PC-9 (cell line): ENCODE data around the gene PIWIL4. TPM values are rescaled to one million over a fixed set of nuclear protein-coding genes. Genes with fewer than 3 reads are reported as not detected.

Experiments used
- BruUV-seq: library from RNA; stranded (reverse); fragments of 400-500 nt; replicated peaks from 2 replicates; lab custom pipeline; 2021; lab: Mats Ljungman, UMichigan
- CTCF ChIA-PET: fragments of 300-600 bp; sonication (Branson Sonifier 250); formaldehyde crosslinking; loops from one replicate; lab custom pipeline; 2022; ENCODE audit warnings: antibody characterized with exemption; lab: Charles Lee
- POLR2A ChIA-PET: fragments of 300-600 bp; sonication (Branson Sonifier 250); formaldehyde crosslinking; loops from one replicate; lab custom pipeline; 2022; ENCODE audit warnings: antibody characterized with exemption; ENCODE audit not compliant: unreplicated experiment; lab: Charles Lee
- DNase-seq, 2 experiments: peaks; one replicate each; pipeline versions ENCODE4 v3.0.0 to v3.0.0-alpha.2; 2015 to 2022; ENCODE audit warnings: mixed read lengths in 1 of 2
- H2AFZ ChIP-seq: fragments of 200-600 bp; sonication (generic); 2 replicates; pipeline ENCODE4 v1.8.1; 2017; ENCODE audit warnings: antibody characterized with exemption
- H3F3A ChIP-seq: fragments of 200-600 bp; sonication (generic); 2 replicates; pipeline ENCODE4 v1.8.1; 2017; ENCODE audit warnings: antibody characterized with exemption, mild to moderate bottlenecking, low read depth; ENCODE audit not compliant: insufficient read depth
- H3K27ac ChIP-seq: fragments of 200-600 bp; sonication (generic); 2 replicates; pipeline ENCODE4 v1.6.1; 2016; ENCODE audit warnings: mixed run types
- H3K27me3 ChIP-seq: fragments of 200-600 bp; sonication (generic); 2 replicates; pipeline ENCODE4 v1.6.1; 2016; ENCODE audit warnings: low read depth, mixed run types; ENCODE audit not compliant: insufficient read depth
- H3K36me3 ChIP-seq: fragments of 200-600 bp; sonication (generic); 2 replicates; pipeline ENCODE4 v1.6.1; 2016; ENCODE audit warnings: low read depth, mixed run types
- H3K4me1 ChIP-seq: fragments of 200-600 bp; sonication (generic); replicated peaks from 2 replicates; pipeline ENCODE4 v1.6.1; 2016; ENCODE audit warnings: mixed run types; ENCODE audit not compliant: insufficient read depth
- H3K4me2 ChIP-seq: fragments of 200-600 bp; sonication (generic); 2 replicates; pipeline ENCODE4 v1.6.1; 2017; ENCODE audit warnings: mixed run types
- H3K4me3 ChIP-seq: fragments of 200-600 bp; sonication (generic); 2 replicates; pipeline ENCODE4 v1.6.1; 2016; ENCODE audit warnings: mixed run types
- H3K79me2 ChIP-seq: fragments of 200-600 bp; sonication (generic); 2 replicates; pipeline ENCODE4 v1.6.1; 2017; ENCODE audit warnings: low read depth, mixed run types
- H3K9me2 ChIP-seq: fragments of 200-600 bp; sonication (generic); 2 replicates; pipeline ENCODE4 v1.8.1; 2017; ENCODE audit warnings: mild to moderate bottlenecking; ENCODE audit not compliant: insufficient read depth
- H3K9me3 ChIP-seq: fragments of 200-600 bp; sonication (generic); 2 replicates; pipeline ENCODE4 v1.8.1; 2016; ENCODE audit warnings: low read depth; ENCODE audit not compliant: insufficient read depth
- H4K20me1 ChIP-seq: fragments of 200-600 bp; sonication (generic); 2 replicates; pipeline ENCODE4 v1.8.1; 2017; ENCODE audit not compliant: insufficient read depth
- EZH2 ChIP-seq: fragments of 200-600 bp; sonication (generic); IDR thresholded peaks from 2 replicates; pipeline ENCODE4 v1.8.0; 2017; ENCODE audit warnings: antibody characterized with exemption, low read depth
- intact Hi-C: fragments of 100-400 bp; cut with micrococcal nuclease; formaldehyde crosslinking; loops from one replicate; pipeline ENCODE4 v1.10.0; 2022; ENCODE audit not compliant: unreplicated experiment
- total RNA-seq: library from RNA; stranded (reverse); gene quantifications from 2 replicates; pipeline ENCODE4 v1.2.3, GENCODE V29; 2021
- TF ChIP-seq, protein P1 (sequence below): fragments of 200-600 bp; sonication (generic); conservative IDR thresholded peaks from 2 replicates; pipeline ENCODE4 v1.6.1; 2017; ENCODE audit warnings: mixed run types, antibody characterized with exemption, mild to moderate bottlenecking, moderate library complexity

The PIWIL4 gene
- total RNA-seq, 1 experiment from 2014 or later, result 0.26 TPM

DNA sequence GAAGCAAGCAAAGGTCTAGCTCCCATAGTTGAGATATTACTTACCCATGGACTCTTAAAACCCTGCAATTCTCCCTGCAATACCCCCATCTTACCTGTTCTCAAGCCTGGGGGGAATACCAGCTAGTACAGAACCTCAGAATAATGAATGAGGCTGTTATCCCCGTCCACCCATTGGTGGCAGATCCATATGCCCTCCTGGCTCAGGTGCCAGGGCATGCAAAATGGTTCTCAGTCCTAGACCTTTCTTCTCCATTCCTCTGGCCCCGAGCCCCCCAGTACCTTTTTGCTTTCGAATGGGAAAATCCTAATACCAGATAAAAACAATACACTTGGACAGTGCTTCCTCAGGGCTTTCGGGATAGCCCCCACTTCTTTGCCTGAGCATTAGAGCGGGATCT lies 86.4 kb downstream of the PIWIL4 start:
- Histone ChIP-seq H3K4me2 (no peak overlapping the region), H3K79me2 (no peaks in the 10 kb centered on the region), H3K4me1 (no peaks in the 10 kb centered on the region), H3K36me3 (no peaks in the 10 kb centered on the region), H3K4me3 (no peak overlapping the region), H3F3A (no peaks in the 10 kb centered on the region), H2AFZ (no peak overlapping the region), H3K27ac (no peak overlapping the region), H4K20me1 (no peaks in the 10 kb centered on the region), H3K27me3 (no peaks in the 10 kb centered on the region), H3K9me2 (no peaks in the 10 kb centered on the region), H3K9me3 (0 out of 2 replicates have a peak, but pooled peaks cover 9% of the 10 kb centered on the region)
- DNase-seq, result no peak
- TF ChIP-seq, protein P1, sequence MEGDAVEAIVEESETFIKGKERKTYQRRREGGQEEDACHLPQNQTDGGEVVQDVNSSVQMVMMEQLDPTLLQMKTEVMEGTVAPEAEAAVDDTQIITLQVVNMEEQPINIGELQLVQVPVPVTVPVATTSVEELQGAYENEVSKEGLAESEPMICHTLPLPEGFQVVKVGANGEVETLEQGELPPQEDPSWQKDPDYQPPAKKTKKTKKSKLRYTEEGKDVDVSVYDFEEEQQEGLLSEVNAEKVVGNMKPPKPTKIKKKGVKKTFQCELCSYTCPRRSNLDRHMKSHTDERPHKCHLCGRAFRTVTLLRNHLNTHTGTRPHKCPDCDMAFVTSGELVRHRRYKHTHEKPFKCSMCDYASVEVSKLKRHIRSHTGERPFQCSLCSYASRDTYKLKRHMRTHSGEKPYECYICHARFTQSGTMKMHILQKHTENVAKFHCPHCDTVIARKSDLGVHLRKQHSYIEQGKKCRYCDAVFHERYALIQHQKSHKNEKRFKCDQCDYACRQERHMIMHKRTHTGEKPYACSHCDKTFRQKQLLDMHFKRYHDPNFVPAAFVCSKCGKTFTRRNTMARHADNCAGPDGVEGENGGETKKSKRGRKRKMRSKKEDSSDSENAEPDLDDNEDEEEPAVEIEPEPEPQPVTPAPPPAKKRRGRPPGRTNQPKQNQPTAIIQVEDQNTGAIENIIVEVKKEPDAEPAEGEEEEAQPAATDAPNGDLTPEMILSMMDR, result no peak
- TF ChIP-seq EZH2, result no peak
- BruUV-seq, result no TSS peak
- POLR2A ChIA-PET, result no interaction called here
- intact Hi-C loops, result no loop called here
- CTCF ChIA-PET, result no interaction called here

- Histone ChIP-seq H3K9me3 (0 out of 2 replicates have a peak, but pooled peaks cover 9% of the 10 kb centered on the region), H3K27me3 (no peaks in the 10 kb centered on the region), H4K20me1 (no peaks in the 10 kb centered on the region), H3K4me2 (no peak overlapping the region), H3F3A (no peaks in the 10 kb centered on the region), H3K79me2 (no peaks in the 10 kb centered on the region), H3K36me3 (no peaks in the 10 kb centered on the region), H3K4me1 (no peaks in the 10 kb centered on the region), H3K27ac (no peak overlapping the region), H2AFZ (no peak overlapping the region), H3K4me3 (no peak overlapping the region), H3K9me2 (no peaks in the 10 kb centered on the region)
- TF ChIP-seq, protein P1, result no peak
- TF ChIP-seq EZH2, result no peak
- BruUV-seq, result no TSS peak
- ChIA-PET POLR2A (no interaction called here), CTCF (no interaction called here)
- intact Hi-C loops, result no loop called here
- DNase-seq, result no peak
Observed at GRCh38 chr11:94654201-94654600, 87.0 kb downstream of the PIWIL4 start.

DNA sequence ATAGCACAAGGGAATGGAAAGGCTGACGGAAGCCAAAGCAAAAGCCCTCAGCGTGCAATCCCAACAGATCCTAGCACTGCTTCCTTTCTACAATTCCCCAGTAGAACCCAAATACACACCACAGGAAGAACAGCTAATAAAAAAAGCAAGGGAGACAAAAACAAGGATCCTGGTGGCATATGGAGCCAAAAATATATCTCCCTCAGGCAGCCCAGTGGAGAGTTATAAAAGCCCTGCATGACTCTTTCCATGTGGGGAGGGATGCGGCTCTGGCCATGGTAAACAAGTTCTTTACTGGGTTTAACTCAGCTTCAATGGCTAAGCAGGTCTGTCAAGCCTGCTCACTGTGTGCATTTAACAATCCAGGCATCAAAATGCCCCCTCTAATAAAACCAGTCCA lies 88.1 kb downstream of the PIWIL4 start:
- TF ChIP-seq, protein P1, result no peak
- no peak for TF ChIP-seq EZH2
- no peak for DNase-seq
- intact Hi-C loops, result no loop called here
- no peaks in the 10 kb centered on the region for H3K4me1 ChIP-seq
- H3K9me2 ChIP-seq, result no peaks in the 10 kb centered on the region
- no peak overlapping the region for H3K4me3 ChIP-seq
- no peak overlapping the region for H2AFZ ChIP-seq
- H4K20me1 ChIP-seq, result no peaks in the 10 kb centered on the region
- H3K79me2 ChIP-seq, result no peaks in the 10 kb centered on the region
- ChIA-PET POLR2A (no interaction called here), CTCF (no interaction called here)
- H3K27ac ChIP-seq, result no peak overlapping the region
- peaks cover 9% of the 10 kb centered on the region; the same call in 1 of the 2 replicates for H3K9me3 ChIP-seq
- no TSS peak for BruUV-seq
- H3K4me2 ChIP-seq, result no peak overlapping the region
- no peaks in the 10 kb centered on the region for H3K36me3 ChIP-seq
- H3K27me3 ChIP-seq, result no peaks in the 10 kb centered on the region
- no peaks in the 10 kb centered on the region for H3F3A ChIP-seq
